Forelimb muscle (tissue), 1 donor: ENCODE data around the gene KCNIP2. TPM values are rescaled to one million over a fixed set of nuclear protein-coding genes. Genes with fewer than 3 reads are reported as not detected.
"Not testable (repeated sequence)": the region's sequence is repeated elsewhere in the genome, so short reads cannot be mapped to it uniquely, and the experiment has no call there.

Source experiments
- DNase-seq: peaks from one replicate; pipeline ENCODE4 v3.0.0-alpha.2; 2013; ENCODE audit warnings: low read depth
- polyA plus RNA-seq: library from polyadenylated mRNA; unstranded; fragments of 120-200 nt; gene quantifications from one replicate; pipeline ENCODE4 v1.2.1, GENCODE V29; 2013; ENCODE audit not compliant: insufficient read length

Gene KCNIP2
- polyA plus RNA-seq, 1 donor: 4.3 TPM

DNA sequence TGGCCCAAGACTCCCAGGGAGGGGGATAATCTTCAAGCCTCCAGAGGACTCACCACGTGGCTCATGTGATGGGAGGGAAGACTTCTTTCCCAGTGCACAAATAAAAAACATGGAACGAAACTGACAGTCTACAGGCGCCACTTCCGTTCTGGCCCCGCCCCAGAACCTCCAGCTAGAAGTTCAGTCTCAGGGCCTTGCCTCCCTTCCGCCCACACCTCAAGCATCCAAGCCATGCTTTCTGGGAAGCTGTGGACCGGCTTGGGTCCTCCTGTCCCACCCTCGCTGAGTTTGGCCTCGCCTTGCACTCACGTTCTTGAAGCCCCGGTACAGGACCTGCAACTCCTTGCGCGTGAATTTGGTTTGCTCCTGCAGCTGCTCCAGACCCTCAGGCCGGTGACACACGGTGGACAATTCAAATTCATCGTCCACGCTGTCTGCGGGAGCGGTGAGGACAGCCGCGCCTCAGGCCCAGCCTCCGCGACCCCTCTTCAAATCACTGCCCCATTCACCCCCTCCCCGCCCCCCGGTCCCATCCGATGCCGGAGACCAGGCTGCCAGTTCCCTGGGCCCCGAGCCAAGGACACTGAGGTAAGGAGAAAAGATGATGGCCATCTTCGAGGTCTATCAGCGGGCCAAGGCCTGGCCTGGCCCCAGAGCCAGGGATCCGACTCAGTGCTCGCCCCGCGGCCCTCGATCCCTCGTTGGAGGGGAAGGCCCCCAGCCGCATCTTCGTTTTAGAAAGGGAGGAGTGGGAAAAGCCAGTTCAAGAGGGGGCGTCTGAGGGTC is 14.6 kb downstream of the KCNIP2 start:
- DNase-seq: no peak

DNA sequence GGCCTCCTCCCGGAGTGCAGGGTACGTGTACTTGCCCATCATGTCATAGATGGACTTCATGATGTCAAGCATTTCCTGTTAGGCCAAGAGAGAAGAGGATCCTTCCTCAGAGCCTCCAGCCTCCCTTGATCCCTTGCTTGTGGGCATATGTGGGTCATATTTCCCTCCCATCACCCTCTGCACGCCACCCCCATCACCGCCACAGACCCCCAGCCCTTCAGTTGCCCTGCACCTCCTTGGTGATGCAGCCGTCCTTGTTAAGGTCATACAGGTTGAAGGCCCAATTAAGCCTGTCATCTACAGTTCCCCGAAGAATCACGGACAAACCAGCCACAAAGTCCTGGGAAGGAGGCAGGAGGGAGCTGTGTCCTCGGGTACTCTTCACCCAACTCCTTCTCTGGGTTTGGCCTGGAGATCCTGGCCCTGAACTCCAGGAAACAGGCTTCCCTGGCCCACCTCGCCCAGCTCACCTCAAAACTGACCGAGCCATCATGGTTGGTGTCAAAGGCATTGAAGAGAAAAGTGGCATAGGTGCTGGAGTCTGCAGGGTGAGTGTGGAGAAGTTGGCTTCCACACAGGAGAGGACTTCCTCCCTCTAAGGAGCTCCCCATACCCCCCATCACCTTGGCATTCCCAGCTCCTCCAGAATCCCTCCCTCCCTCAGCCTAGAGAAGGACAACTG is 15.5 kb downstream of the KCNIP2 start:
- DNase-seq: no peak

DNA sequence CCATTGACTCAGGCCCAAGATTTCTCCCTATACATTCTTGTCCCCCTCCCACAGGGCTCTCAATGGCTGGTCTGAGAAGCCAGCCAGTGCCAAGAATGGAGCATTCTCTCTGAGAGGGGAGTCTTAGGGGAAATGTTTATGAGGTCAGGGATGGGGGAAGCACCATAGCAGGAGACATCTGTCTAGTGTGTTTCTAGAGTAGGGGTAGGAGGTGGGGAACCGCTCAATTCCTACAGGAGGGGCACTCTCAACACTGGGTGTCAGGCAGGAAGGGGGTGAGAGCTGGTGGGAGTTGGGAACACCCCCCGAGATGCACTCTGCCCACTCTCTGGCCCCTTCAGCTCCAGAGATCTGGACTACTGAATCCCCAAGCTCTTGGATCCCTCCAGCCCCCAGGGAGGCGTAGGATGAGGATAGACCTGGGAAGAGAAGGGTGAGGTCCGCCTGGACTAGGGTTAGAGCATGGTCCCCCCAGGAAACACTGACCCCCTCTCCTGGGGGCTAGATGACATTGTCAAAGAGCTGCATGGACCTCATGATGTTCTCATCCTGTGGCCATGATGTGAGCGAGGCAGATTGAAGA is 16.7 kb downstream of the KCNIP2 start:
- DNase-seq: no peak

DNA sequence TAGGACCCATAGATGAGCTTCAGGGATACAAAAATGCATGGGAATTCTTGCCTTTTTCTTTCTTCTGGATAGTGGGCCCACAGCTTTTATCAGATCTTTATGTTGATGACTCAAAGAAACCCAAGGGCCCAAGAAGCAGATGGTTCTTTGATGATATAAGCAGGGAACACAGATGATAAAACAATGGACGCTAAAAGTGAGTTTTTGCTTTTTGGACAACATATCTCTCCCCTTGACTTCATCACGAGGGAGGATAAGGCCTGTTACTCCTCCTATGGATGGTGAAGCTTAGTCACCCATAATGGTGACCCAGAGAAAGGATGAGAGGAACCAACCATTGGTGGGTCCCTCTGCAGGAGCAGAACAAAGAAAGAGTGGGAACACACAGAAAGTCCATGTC is 18.9 kb downstream of the KCNIP2 start:
- DNase-seq: no peak

DNA sequence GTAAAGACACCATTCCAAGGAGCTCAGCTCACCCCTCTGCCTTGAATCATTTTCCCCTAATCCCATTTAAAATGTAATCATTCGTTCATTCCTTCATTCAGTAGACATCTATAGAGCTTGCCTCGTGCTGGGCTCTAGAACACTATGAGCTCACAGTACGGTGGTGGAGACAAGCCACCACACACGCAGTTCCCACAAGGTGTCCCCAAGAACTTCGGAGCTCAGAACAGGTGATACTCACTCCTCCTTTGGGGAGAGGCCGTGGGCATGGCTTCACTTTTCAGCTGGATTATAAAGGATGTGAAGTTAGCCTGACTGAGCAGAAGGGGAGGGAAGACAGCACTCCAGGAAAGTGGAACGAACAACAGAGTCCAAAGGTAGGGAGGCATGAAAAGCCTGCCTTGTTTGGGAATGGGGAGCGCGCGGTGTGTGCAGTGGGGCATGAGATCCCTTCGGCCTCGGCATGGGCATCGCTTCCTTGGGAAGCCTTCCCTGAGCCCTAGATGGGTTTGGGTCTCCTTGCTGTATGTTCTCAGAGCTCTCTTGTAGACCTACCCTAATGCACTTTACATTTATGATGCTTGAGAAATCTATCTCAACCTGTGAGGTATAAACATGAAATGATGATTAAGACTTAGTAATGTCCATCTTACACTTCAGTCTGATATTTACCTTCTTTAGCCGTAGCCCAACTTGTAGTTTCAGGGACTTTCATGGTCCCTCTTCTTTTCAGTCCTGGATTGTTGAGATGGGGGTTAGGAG is 24.5 kb downstream of the KCNIP2 start:
- DNase-seq: no peak

DNA sequence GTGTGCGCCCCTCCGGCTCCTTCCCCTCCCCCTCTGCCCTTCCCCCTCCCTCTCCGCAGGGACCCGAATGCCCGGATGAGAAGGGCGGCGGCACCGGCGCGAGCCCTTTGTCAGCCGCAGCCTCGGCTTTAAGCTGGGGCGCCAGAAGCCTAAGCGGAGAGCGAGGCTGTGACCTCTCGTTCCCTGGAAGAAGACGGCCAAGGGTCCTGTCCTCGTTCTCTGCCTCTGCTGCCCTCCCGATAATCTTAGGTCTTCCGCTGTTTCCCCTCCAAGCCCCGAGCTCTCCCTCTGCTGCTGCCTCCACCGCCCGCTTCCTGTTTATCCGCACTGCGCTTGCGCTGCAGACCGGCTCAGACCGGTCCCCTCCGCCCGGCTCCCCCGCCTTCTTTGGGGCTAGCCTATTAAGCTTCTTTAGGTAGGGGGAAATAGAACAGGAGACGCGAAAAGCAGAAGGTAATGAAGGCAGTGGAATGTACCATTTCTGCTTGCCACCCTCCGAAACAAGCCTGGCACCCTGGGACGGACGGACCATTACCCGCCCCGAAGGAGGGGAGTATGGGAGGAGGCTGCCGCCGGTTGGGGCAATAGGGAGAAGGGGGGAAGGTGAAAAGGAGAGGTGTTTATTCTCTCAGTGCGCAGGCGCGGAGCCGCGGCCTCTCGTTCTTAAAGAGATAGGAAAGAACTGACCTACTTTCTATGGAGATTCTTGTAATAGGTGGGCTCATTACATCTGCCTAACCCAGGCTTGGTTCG is 25.3 kb downstream of the KCNIP2 start, which contains the start of gene OGA:
OGA (minus strand) TSS at position 326 of the 753 bp plus-strand sequence. CDS start 422 bp downstream, outside the sequence.
- DNase-seq: peak; percentile 99

DNA sequence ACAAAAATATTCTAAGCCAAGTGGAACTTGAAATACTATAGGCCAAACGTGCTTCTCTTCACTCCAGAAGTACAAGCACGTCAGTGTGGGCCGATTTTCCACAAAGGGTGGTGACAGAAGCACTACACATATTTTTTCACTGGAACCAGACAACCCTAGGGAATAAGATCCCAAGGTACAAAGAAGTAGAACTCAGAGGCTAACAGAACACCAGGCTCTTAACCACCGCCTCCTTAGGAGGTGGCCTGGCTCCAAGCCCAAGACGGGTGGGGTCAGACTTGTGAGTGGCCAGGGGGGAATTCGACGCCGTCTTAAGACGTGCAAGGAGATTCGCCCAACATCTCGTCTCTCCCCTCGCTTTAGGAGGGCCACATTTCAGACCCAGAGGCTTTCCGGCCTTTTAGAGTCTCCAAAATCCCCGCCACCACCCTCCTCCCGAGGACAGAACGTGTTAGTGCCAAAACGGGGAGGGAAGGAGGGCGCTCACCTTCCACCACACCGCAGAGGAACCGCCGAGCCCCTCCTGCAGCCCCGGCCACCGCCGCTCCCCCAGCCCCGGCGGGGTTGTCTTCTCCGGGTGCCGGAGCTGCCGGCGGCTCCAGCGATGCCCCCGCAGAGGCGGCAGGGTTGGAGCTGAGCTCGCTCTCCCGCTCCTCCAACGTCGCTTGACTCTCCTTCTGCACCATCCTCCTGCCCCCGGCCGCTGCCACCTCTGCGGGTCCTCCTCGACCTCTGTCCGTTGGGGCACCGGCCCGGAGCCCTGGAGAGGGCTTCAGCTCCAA is 26.1 kb downstream of the KCNIP2 start:
- no peak for DNase-seq

DNA sequence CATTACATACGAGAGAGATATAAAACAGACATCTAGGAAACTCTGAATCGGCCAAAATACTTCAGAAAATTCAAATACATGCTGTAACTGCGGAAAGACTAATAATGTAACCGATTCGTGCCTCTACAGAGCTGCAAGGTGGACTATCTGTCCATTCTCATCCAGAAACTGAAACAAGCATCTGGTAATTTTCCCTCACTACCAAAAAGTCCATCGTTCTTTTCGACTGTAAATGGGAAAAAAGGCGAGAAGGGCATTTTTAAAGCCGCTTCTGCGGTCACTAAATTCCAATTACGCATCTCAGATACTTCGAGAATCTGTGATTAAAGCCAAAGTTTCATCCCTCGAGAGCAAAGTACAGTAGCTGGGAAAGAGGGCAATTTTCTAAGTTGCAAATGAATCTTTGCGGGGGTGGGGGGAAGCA is 26.7 kb downstream of the KCNIP2 start:
- no peak for DNase-seq

DNA sequence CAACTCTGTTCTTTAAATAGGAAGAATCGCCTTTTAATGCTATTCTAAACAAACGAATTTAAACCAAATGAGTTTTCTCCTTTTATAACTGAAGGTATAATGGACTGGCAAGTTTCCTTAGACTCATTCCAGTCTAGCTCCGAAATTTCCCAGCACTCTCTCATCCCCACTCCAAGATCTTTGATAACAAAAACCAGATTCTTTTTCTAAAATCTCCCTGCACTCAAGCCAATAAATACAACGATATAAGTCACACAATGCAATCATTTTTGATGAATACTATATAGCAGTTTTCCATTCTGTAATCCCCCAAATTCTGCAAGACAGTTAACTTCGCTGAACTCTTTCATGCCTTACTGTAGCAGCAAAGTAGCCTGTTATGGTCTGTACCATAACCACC is 27.2 kb downstream of the KCNIP2 start:
- DNase-seq: no peak

DNA sequence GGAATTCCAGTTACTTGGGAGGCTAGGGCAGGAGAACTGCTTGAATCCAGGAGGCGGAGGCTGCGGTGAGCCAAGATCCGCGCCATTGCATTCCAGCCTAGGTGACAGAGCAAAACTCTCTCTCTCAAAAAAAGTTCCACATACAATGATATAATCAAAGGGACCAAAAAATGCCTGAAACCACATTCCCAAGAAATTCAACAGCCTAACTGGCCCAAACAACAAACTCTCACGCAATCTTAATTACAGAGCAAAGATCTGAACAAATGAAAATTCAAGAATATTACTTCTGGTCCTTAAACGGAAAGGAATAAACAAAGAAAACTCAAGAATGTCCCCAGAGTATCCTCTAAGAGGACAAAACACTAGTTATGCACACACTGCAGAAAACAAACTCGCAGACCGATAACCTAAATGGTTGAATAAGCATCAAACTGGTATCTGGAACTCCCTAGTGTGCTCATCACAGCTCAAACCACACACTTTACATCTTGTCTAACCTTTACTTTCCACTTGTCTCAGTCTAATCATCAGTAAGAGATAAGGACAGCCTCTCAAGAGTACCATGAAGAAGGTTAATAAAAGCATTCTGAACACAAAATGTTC is 29.0 kb downstream of the KCNIP2 start:
- no peak for DNase-seq

DNA sequence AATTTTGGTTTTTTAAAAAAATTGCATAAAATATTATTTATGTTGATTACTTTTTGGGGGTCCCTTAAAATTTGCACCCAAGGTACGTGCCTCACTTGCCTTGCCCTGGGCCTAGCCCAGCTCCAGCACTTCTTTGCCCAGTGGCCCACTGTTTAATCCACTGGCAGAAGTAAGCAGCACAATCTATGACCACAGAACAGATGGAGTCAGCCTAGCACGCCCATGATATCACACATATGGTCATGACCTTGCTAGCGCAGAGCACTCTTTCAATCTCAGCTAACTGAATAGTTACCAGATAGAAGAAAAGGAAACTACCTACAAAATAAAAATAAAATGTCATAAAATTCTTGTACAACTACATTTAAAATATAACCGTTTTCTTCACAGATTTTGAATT is 31.0 kb downstream of the KCNIP2 start:
- DNase-seq: no peak

DNA sequence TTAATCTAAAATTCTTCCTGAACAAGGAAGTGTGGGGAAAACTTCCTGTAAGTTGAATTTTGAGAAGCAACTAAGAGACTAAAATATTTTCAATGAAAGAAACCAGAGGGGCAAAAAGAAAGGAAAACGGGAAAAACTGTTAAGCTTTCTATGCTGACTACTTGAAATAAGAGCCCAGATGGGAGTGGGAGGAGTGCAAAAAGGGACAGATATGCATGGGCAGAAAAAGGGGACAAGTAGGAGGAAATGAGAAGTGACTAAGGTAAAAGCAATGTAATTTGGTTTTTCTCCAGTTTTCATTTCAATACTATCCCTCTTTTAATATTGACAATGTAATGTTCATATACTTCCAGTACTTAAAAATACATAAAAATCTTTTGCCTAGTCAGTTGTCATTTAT is 36.4 kb downstream of the KCNIP2 start:
- DNase-seq: no peak

DNA sequence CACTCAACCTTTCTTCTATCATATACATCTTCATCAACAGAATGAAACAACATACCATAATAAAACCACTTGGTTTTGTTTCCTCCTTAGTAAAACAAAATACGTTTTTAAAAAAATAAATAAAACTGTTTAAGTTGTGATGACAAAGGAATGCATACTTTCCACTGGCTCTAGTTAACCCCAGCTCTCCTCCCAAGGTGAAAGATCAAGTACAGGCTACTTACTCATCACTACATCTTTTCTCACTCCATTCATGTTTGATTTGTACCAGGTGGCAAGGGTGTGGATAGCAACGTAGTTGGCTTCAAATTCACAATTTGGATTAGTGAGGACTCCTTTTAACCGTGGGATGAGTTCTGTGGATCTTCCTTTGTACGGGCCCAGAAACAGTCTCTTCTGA is 40.1 kb downstream of the KCNIP2 start:
- no peak for DNase-seq

DNA sequence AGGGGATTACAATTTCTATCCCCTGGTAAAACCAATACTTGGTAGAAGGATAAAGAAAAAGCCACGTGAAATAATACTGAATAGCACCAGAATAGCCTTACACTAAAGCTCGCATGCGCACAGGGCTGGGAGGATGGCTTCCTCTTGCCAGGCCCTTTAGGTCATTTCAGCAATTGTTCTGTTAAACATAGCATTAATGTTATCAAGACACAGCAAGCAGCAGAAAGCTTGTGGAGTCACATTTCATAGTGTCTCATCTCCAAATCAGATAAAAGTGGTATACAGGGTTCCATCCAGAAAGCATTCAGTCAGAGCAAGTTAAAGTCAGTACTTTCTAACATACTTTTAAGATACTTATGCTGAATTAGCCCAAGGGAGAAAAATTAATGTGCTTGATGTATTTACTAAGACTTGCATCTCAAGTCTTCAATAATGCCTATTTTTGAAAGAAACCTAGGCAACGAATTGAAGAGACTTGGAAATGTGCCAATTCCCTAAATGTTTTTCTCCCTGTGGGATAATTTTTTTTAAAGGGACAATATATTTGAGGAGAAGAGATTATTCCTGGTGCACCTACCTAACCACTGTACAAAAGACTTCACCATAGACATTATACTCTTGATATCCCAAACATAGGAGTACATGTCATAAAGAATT is 46.1 kb downstream of the KCNIP2 start:
- DNase-seq: no peak

DNA sequence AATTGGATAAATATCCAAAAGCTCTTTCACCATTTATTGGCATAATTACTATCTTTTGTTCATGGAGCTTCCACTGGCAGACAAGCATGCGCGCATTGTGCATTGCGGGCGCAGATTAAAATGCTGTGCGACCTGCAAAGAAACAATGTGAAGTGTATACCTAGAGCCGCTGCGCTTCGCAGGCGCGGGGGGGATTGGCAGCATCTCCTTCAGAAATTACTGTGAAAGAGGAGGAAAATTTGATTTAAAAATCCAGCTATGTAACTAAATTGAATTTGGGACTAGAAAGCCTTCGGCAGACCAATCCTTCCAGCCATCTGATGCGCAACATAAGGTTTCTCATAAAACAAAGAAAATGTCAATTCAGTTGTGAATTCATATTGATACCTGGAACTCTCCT is 50.1 kb downstream of the KCNIP2 start:
- DNase-seq: no peak

DNA sequence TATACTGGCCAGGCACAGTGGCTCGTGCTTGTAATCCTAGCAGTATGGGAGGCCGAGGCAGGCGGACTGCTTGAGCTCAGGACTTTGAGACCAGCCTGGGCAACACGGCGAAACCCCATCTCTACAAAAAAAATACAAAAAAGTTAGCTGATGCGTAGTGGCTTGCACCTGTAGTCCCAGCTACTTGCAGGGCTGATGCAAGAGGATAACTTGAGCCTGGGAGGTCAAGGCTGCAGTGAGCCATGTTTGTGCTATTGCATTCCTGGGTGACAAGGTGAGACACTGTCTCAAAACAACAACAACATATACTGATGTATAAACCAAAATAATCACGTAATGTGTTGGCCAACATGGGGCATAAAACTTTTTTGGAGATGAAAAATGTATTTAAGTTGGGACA is 53.9 kb downstream of the KCNIP2 start:
- no peak for DNase-seq

DNA sequence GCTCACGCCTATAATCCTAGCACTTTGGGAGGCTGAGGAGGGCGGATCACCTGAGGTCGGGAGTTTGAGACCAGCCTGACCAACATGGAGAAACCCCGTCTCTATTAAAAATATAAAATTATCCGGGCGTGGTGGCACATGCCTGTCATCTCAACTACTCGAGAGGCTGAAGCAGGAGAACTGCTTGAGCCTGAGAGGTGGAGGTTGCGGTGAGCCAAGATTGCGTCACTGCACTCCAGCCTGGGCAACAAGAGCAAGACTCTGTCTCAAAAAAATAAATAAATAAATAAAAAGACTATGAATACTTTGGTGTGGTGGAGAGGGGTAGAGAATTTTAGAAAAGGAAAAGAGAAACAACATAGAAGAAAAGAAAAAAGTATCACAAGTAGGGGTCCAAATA is 54.4 kb downstream of the KCNIP2 start:
- DNase-seq: not testable (repeated sequence)

DNA sequence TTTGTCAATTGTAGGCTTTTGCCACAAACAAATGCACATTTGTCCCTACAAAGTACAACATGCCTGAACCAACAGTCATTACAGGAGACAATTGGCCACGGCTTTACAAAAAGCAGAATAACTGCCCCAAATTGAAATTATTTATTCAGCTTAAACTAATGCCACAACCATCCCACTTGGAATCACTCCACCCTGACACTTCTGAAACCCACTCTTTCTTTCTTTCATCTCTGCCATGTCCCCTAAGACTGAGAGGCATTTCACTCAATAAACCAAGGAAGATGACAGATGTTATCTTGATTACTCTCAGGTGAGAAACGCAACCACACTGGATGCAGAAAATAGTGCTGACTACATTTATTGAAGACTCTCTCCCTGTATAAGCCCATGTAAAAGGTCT is 57.8 kb downstream of the KCNIP2 start:
- no peak for DNase-seq

DNA sequence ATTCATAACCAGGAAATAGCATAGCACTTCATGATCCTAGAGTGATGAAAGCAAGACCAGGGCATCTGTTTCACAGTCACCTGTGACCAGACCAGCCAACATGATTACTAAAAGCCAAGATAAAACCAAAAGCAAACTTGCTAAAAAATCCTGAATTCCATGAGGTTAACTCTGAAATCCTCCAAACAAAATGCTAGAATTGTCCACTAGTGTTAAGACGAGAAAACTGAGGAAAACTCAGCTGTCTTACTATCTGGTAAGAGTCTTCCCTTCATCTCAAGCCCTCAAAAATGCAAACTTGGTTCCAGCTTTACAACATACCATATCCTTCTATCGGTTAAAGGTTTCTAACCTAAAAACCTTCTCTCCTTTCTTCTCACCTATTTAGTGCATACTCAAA is 59.0 kb downstream of the KCNIP2 start:
- DNase-seq: no peak

DNA sequence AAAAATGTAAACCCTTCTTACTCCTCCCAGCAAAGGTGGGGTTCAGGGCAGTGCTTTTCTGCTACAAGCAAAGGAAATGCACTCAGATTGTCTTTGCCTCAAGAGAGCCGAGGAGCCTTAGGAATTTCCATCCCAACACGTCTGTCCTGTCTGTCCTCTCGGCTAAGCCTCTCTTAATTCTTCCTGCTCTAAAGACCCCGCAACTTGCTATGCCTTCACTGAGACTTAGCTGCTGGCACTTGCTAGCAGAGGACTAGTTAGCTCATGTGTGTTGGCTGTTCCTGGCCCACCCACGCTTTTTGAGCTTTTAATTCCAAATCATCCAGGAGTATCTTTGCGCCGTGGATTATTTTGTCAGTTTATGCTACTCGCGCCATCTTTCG is 59.9 kb downstream of the KCNIP2 start:
- DNase-seq: no peak
